Cardiac muscle cell (in vitro differentiated cells and primary cell): Measurements from ENCODE around the gene EIF5. TPM values are rescaled to one million over a fixed set of nuclear protein-coding genes. Genes with fewer than 3 reads are reported as not detected.

Experiments
- DNase-seq, 2 donors: peaks; one replicate each; pipeline versions ENCODE4 v3.0.0 to v3.0.0-alpha.2; 2010 to 2017; ENCODE audit warnings: low read depth in 1 of 2, low spot score in 1 of 2
- H3K27ac ChIP-seq: fragments of 200-600 bp; sonication (generic); 2 replicates; pipeline ENCODE4 v1.5.1; 2016
- H3K27me3 ChIP-seq: fragments of 200-600 bp; sonication (generic); 2 replicates; pipeline ENCODE4 v1.6.0; 2016; ENCODE audit warnings: control low read depth
- H3K36me3 ChIP-seq: fragments of 200-600 bp; sonication (generic); 2 replicates; pipeline ENCODE4 v1.5.1; 2016; ENCODE audit warnings: control low read depth
- H3K4me1 ChIP-seq: fragments of 200-600 bp; sonication (generic); 2 replicates; pipeline ENCODE4 v1.8.1; 2017; ENCODE audit warnings: low read depth, mild to moderate bottlenecking, mixed run types
- H3K4me3 ChIP-seq: fragments of 200-600 bp; sonication (generic); 2 replicates; pipeline ENCODE4 v1.5.1; 2016; ENCODE audit warnings: mild to moderate bottlenecking
- H3K9me3 ChIP-seq: fragments of 200-600 bp; sonication (generic); 2 replicates; pipeline ENCODE4 v1.5.1; 2017; ENCODE audit warnings: low read depth, mild to moderate bottlenecking, control low read depth
- polyA plus RNA-seq: library from polyadenylated mRNA; unstranded; fragments of >200 nt; fragmentation: Nextera tagmentation; extraction: Ambion mirVana; gene quantifications from 2 replicates; pipeline ENCODE4 v1.2.1, GENCODE V29; 2016
- total RNA-seq: library from RNA; depleted of rRNA; stranded (reverse); fragments of >200 nt; gene quantifications from 2 replicates; pipeline ENCODE4 v1.2.3, GENCODE V29; 2016
- TF ChIP-seq, protein P1 (sequence below): IDR thresholded peaks from 2 replicates; pipeline ENCODE4 v1.5.1; 2012; ENCODE audit warnings: low read depth, mild to moderate bottlenecking, low read length

EIF5 gene
- total and polyA plus RNA-seq, 2 experiments from 2014 or later, result 149 to 441 TPM

DNA sequence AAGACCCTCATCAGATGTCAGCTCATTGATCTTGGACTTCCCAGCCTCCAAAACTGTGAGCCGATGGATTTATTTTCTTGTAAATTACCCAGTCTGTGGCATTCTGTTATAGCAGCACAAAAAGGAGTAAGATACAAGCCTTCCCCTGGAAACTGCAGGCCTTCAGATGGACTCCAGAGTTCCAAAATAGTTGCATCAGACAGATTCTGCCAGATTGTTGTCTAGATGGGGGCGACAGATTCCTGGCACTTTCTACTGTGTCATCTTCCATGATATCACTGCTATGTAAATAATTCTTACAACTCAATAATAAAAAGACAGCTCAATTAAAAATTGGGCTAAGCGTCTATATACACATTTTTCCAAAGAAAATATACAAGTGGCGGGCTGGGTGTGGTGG, 34.0 kb downstream of the EIF5 start:
- Histone ChIP-seq H3K27ac (no peak overlapping the region), H3K36me3 (no peaks in the 10 kb centered on the region), H3K4me3 (no peak overlapping the region), H3K9me3 (no peaks in the 10 kb centered on the region), H3K27me3 (no peaks in the 10 kb centered on the region), H3K4me1 (no peaks in the 10 kb centered on the region)
- TF ChIP-seq, protein P1, sequence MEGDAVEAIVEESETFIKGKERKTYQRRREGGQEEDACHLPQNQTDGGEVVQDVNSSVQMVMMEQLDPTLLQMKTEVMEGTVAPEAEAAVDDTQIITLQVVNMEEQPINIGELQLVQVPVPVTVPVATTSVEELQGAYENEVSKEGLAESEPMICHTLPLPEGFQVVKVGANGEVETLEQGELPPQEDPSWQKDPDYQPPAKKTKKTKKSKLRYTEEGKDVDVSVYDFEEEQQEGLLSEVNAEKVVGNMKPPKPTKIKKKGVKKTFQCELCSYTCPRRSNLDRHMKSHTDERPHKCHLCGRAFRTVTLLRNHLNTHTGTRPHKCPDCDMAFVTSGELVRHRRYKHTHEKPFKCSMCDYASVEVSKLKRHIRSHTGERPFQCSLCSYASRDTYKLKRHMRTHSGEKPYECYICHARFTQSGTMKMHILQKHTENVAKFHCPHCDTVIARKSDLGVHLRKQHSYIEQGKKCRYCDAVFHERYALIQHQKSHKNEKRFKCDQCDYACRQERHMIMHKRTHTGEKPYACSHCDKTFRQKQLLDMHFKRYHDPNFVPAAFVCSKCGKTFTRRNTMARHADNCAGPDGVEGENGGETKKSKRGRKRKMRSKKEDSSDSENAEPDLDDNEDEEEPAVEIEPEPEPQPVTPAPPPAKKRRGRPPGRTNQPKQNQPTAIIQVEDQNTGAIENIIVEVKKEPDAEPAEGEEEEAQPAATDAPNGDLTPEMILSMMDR, result no peak
- no peak for DNase-seq

DNA sequence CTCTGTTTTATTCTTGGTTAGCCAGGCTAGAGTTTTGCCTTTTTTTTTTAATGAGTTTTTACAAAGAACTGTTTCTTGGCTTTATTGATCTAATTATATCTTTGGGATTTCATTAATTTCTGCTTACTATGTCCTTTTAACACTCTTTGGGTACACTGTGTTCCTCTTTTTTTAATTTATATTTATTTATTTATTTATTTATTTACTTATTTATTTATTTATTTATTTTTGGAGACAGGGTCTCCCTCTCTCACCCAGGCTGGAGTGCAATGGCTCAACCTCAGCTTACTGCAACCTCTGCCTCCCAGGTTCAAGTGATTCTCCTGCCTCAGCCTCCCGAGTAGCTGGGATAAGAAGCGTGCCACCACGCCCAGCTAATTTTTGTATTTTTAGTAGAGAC, 36.0 kb downstream of the EIF5 start:
- Histone ChIP-seq H3K27me3 (no peaks in the 10 kb centered on the region), H3K4me3 (no peak overlapping the region), H3K27ac (no peak overlapping the region), H3K9me3 (no peaks in the 10 kb centered on the region), H3K36me3 (no peaks in the 10 kb centered on the region), H3K4me1 (no peaks in the 10 kb centered on the region)
- TF ChIP-seq, protein P1, result no peak
- no peak for DNase-seq

DNA sequence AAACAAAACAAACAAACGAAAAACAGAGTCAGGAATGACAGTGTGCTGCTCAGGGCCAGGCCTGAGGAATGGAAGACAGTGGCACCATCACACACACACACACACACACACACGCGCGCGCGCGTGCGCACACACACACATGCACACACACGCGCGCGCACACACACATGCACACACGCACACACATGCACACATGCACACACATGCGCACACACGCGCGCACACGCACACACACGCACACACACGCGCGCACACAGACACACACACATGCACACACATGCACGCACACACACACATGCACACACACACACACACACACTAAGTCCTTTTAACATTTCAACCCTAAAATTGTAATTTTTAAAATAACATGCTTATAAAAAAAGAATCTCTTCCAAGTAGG, 38.0 kb downstream of the EIF5 start:
- H3K36me3 ChIP-seq, result no peaks in the 10 kb centered on the region
- H3K4me1 ChIP-seq, result no peaks in the 10 kb centered on the region
- no peak for DNase-seq
- H3K27ac ChIP-seq, result no peak overlapping the region
- TF ChIP-seq, protein P1, result no peak
- no peaks in the 10 kb centered on the region for H3K27me3 ChIP-seq
- no peaks in the 10 kb centered on the region for H3K9me3 ChIP-seq
- no peak overlapping the region for H3K4me3 ChIP-seq

DNA sequence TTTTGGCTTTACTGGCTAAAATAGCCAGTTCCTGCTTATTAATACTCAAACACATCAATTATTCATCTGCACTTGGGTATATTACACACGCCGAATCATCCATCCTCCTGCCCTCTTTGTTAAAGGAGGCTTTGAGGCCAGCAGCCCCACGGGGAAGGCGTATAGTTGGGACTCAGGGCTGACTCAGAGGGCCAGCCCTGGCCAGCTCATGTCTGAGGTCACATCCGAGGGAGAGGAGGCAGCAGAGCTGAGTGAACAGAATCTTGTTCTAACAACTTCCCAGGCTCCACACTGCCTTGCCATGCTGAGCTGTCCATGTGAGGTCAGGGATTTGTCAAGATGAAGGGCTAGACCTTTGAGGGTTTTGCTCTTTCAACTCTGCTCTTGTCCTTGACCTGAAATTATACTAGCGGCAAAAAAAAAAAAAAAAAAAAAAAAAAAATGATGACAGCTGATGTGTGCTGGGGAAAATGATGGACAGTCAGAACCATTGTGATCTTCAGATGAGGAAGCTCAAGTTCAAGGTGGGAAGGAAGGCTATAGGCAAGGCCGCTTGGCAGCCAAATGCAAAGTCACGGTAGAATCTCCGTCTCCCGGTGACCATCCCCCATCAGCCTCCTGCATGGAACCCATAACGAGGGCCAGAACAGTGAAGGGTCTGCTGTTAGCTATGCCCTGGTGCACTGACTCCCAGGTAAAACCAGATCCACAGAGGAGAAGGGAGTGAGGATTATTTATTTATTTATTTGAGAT, 38.7 kb downstream of the EIF5 start:
- Histone ChIP-seq H3K27ac (no peak overlapping the region), H3K4me3 (no peak overlapping the region)
- peak; percentile 8 to 85 for DNase-seq

DNA sequence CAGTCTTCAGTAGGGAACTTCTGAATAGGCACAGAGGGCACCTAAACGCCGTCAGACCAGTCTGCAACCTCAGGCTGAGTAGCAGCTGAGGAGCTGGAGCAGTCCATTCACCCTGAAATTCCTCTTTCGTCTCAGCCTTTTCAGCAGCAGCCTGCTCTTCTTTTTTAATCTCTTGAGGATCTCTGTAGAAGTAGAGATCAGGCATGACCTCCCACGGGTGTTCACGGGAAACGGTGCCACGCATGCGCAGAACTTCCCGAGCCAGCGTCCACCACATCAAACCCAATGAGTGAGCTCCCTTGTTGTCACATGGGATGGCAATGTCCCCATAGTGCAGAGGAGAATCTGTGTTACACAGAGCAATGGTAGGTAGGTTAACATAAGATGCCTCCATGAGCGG, 40.1 kb downstream of the EIF5 start:
- Histone ChIP-seq H3K27ac (no peak overlapping the region), H3K4me3 (no peak overlapping the region), H3K9me3 (no peaks in the 10 kb centered on the region), H3K36me3 (no peaks in the 10 kb centered on the region), H3K27me3 (no peaks in the 10 kb centered on the region), H3K4me1 (no peaks in the 10 kb centered on the region)
- TF ChIP-seq, protein P1, result no peak
- DNase-seq, result no peak

More for the DNA sequence above, 38.7 kb downstream of the EIF5 start:
- H3K9me3 ChIP-seq, result no peaks in the 10 kb centered on the region
- H3K36me3 ChIP-seq, result no peaks in the 10 kb centered on the region
- no peaks in the 10 kb centered on the region for H3K27me3 ChIP-seq
- no peaks in the 10 kb centered on the region for H3K4me1 ChIP-seq
- TF ChIP-seq, protein P1, result no peak
